PC-3 (cell line): Measurements from ENCODE around the gene DLG2. TPM values are rescaled to one million over a fixed set of nuclear protein-coding genes. Genes with fewer than 3 reads are reported as not detected.

ENCODE experiments used
- ATAC-seq: fragments of 200-7000 bp; cut with Tn5 transposase; 2 replicates; pipeline ENCODE4 v1.9.1; 2020; ENCODE audit warnings: mild to moderate bottlenecking, moderate library complexity
- BruUV-seq: library from RNA; stranded (reverse); fragments of 400-500 nt; replicated peaks from 2 replicates; lab custom pipeline; 2021; lab: Mats Ljungman, UMichigan
- CTCF ChIA-PET: fragments of 300-600 bp; sonication (Branson Sonifier 250); formaldehyde crosslinking; loops from one replicate; lab custom pipeline; 2022; ENCODE audit warnings: antibody characterized with exemption; lab: Charles Lee
- POLR2A ChIA-PET: fragments of 300-600 bp; sonication (Branson Sonifier 250); formaldehyde crosslinking; loops from one replicate; lab custom pipeline; 2022; ENCODE audit warnings: antibody characterized with exemption; ENCODE audit not compliant: unreplicated experiment; lab: Charles Lee
- DNase-seq: peaks from one replicate; pipeline ENCODE4 v3.0.0-alpha.2; 2015
- H2AFZ ChIP-seq: fragments of 300-600 bp; sonication (generic); 2 replicates; pipeline ENCODE4 v1.6.0; 2016; ENCODE audit warnings: antibody characterized with exemption, low read length
- H3F3A ChIP-seq: fragments of 300-600 bp; sonication (generic); one replicate; pipeline ENCODE4 v1.6.0; 2017; ENCODE audit warnings: antibody characterized with exemption, low read length, control low read depth, mild to moderate bottlenecking; ENCODE audit not compliant: unreplicated experiment
- H3K27ac ChIP-seq: fragments of 300-600 bp; sonication (generic); 2 replicates; pipeline ENCODE4 v1.5.1; 2016; ENCODE audit warnings: mild to moderate bottlenecking, low read length
- H3K27me3 ChIP-seq: fragments of 300-600 bp; sonication (generic); 2 replicates; pipeline ENCODE4 v1.6.1; 2016; ENCODE audit warnings: low read length, mixed read lengths
- H3K36me3 ChIP-seq: fragments of 300-600 bp; sonication (generic); 2 replicates; pipeline ENCODE4 v1.6.1; 2016; ENCODE audit warnings: low read depth, mixed run types, low read length, mixed read lengths
- H3K4me1 ChIP-seq: fragments of 300-600 bp; sonication (generic); 2 replicates; pipeline ENCODE4 v1.5.1; 2016; ENCODE audit warnings: low read length; ENCODE audit not compliant: insufficient read depth
- H3K4me2 ChIP-seq: fragments of 300-600 bp; sonication (generic); 2 replicates; pipeline ENCODE4 v1.6.0; 2016; ENCODE audit warnings: low read length
- H3K4me3 ChIP-seq: fragments of 300-600 bp; sonication (generic); 2 replicates; pipeline ENCODE4 v1.5.1; 2016; ENCODE audit warnings: mild to moderate bottlenecking, low read length, mixed read lengths
- H3K79me2 ChIP-seq: fragments of 300-600 bp; sonication (generic); 2 replicates; pipeline ENCODE4 v1.6.1; 2017; ENCODE audit warnings: low read length, mixed read lengths
- H3K9ac ChIP-seq: fragments of 300-600 bp; sonication (generic); 2 replicates; pipeline ENCODE4 v1.6.0; 2016; ENCODE audit warnings: mild to moderate bottlenecking, low read length
- H3K9me2 ChIP-seq: fragments of 300-600 bp; sonication (generic); replicated peaks from 2 replicates; pipeline ENCODE4 v1.6.1; 2016; ENCODE audit warnings: mixed run types, low read length, mixed read lengths
- H3K9me3 ChIP-seq: fragments of 300-600 bp; sonication (generic); 2 replicates; pipeline ENCODE4 v1.6.1; 2016; ENCODE audit warnings: low read length, mixed read lengths
- H4K20me1 ChIP-seq: fragments of 300-600 bp; sonication (generic); 2 replicates; pipeline ENCODE4 v1.6.1; 2016; ENCODE audit warnings: low read length, mixed read lengths
- CTCF ChIP-seq: fragments of 300-600 bp; sonication (generic); conservative IDR thresholded peaks from 2 replicates; pipeline ENCODE4 v1.5.1; 2017; ENCODE audit warnings: antibody characterized with exemption, low read depth, mild to moderate bottlenecking, low read length
- EZH2 ChIP-seq: fragments of 300-600 bp; sonication (generic); IDR thresholded peaks from one replicate; pipeline ENCODE4 v1.6.1; 2017; ENCODE audit warnings: antibody characterized with exemption, mild to moderate bottlenecking, low read length; ENCODE audit not compliant: unreplicated experiment
- EZH2phosphoT487 ChIP-seq: fragments of 300-600 bp; sonication (generic); IDR thresholded peaks from 2 replicates; pipeline ENCODE4 v1.6.1; 2018; ENCODE audit warnings: mild to moderate bottlenecking, antibody characterized with exemption, low read length, borderline replicate concordance
- intact Hi-C: fragments of 100-400 bp; cut with micrococcal nuclease; formaldehyde crosslinking; loops from 2 replicates; pipeline ENCODE4 v1.9.0; 2023
- total RNA-seq: library from RNA; depleted of rRNA; stranded (reverse); fragments of >200 nt; gene quantifications from 2 replicates; pipeline ENCODE4 v1.2.3, GENCODE V29; 2014

The DLG2 gene
- total RNA-seq, 1 experiment from 2014 or later, result 0.58 TPM

- Histone ChIP-seq H3K36me3 (no peaks in the 10 kb centered on the region), H3K27me3 (peaks cover 17% of the 10 kb centered on the region; the same call in 1 of the 2 replicates), H3K79me2 (no peaks in the 10 kb centered on the region), H3K9me3 (no peaks in the 10 kb centered on the region), H3K27ac (no peak overlapping the region), H3K9me2 (no peaks in the 10 kb centered on the region), H3K9ac (no peak overlapping the region), H3K4me1 (no peaks in the 10 kb centered on the region), H3F3A (no peaks in the 10 kb centered on the region), H2AFZ (no peak overlapping the region), H3K4me2 (no peak overlapping the region), H4K20me1 (no peaks in the 10 kb centered on the region), H3K4me3 (no peak overlapping the region)
- TF ChIP-seq EZH2phosphoT487 (no peak), CTCF (no peak), EZH2 (no peak)
- DNase-seq (no peak), ATAC-seq (no peak)
- no TSS peak for BruUV-seq
- ChIA-PET POLR2A (interaction anchor here (0.5 kb wide), 1 partner anchor 73 kb away, joined by 3 read pairs; no protein-coding TSS in a partner anchor), CTCF (no interaction called here)
- intact Hi-C loops, result no loop called here
These were observed 2154.3 kb downstream of the DLG2 start for GRCh38 chr11:83472806-83473205.

GRCh38 chr11:83471831-83472727 is 2155.1 kb downstream of the DLG2 start:
- H3K27ac ChIP-seq, result no peak overlapping the region
- no peaks in the 10 kb centered on the region for H3K9me3 ChIP-seq
- no peaks in the 10 kb centered on the region for H3K9me2 ChIP-seq
- H3F3A ChIP-seq, result no peaks in the 10 kb centered on the region
- BruUV-seq, result no TSS peak
- TF ChIP-seq CTCF (no peak), EZH2phosphoT487 (no peak), EZH2 (no peak)
- H4K20me1 ChIP-seq, result no peaks in the 10 kb centered on the region
- no peak overlapping the region for H3K9ac ChIP-seq
- H3K4me3 ChIP-seq, result no peak overlapping the region
- no peaks in the 10 kb centered on the region for H3K36me3 ChIP-seq
- H3K27me3 ChIP-seq, result peaks cover 18% of the 10 kb centered on the region
- H3K79me2 ChIP-seq, result no peaks in the 10 kb centered on the region
- intact Hi-C loops, result no loop called here
- ChIA-PET CTCF (no interaction called here), POLR2A (no interaction called here)
- no peak overlapping the region for H3K4me2 ChIP-seq
- H2AFZ ChIP-seq, result no peak overlapping the region
- no peaks in the 10 kb centered on the region for H3K4me1 ChIP-seq
- ATAC-seq (no peak), DNase-seq (no peak)

- BruUV-seq, result no TSS peak
- Histone ChIP-seq H3K36me3 (no peaks in the 10 kb centered on the region), H3K9me3 (no peaks in the 10 kb centered on the region), H3K4me1 (no peaks in the 10 kb centered on the region), H3K27ac (no peak overlapping the region), H4K20me1 (no peaks in the 10 kb centered on the region), H3K27me3 (peaks cover 14% of the 10 kb centered on the region; the same call in 1 of the 2 replicates), H3K4me2 (no peak overlapping the region), H3K79me2 (no peaks in the 10 kb centered on the region), H3K4me3 (no peak overlapping the region), H3F3A (no peaks in the 10 kb centered on the region), H3K9me2 (no peaks in the 10 kb centered on the region), H2AFZ (no peak overlapping the region), H3K9ac (no peak overlapping the region)
- CTCF ChIA-PET, result no interaction called here
- ATAC-seq, result no peak
- TF ChIP-seq EZH2, result no peak
- no peak for TF ChIP-seq EZH2phosphoT487
- no peak for TF ChIP-seq CTCF
- intact Hi-C loops, result no loop called here
- DNase-seq, result no peak
- POLR2A ChIA-PET, result no interaction called here
These were observed 2159.3 kb downstream of the DLG2 start for GRCh38 chr11:83467837-83468236.
